Left ventricle myocardium inferior (tissue), 1 donor: ENCODE results near the gene BANK1. TPM values are rescaled to one million over a fixed set of nuclear protein-coding genes. Genes with fewer than 3 reads are reported as not detected.

Experiments used
- DNase-seq: peaks from one replicate; pipeline ENCODE4 v3.0.0-alpha.2; 2020
- H3K27ac ChIP-seq: fragments of 200-600 bp; replicated peaks from 2 replicates; pipeline ENCODE4 v1.8.0; 2021
- H3K27me3 ChIP-seq: fragments of 200-600 bp; 2 replicates; pipeline ENCODE4 v1.8.0; 2021; ENCODE audit warnings: low read depth
- H3K36me3 ChIP-seq: fragments of 200-600 bp; 2 replicates; pipeline ENCODE4 v1.8.0; 2021
- H3K4me1 ChIP-seq: fragments of 200-600 bp; 2 replicates; pipeline ENCODE4 v1.8.0; 2021
- H3K4me3 ChIP-seq: fragments of 200-600 bp; 2 replicates; pipeline ENCODE4 v1.8.0; 2021; ENCODE audit warnings: mild to moderate bottlenecking, moderate library complexity
- H3K9me3 ChIP-seq: fragments of 200-600 bp; replicated peaks from 2 replicates; pipeline ENCODE4 v1.8.0; 2021
- intact Hi-C: fragments of 100-400 bp; cut with micrococcal nuclease; formaldehyde crosslinking; loops from one replicate; pipeline ENCODE4 v1.11.0; 2022
- total RNA-seq: library from RNA; stranded (reverse); fragmentation: NEBNext Ultra II Directional; extraction: Animal tissue kit (Norgen Biotek cat#: 25700); gene quantifications from one replicate; pipeline ENCODE4 v1.2.1, GENCODE V29; 2021
- TF ChIP-seq, protein P1 (sequence below): fragments of 200-600 bp; IDR thresholded peaks from 2 replicates; pipeline ENCODE4 v1.8.0; 2021; ENCODE audit warnings: antibody characterized with exemption, mild to moderate bottlenecking, borderline replicate concordance
- donor health status: DM: no; HTN: yes; CAD: no; lungs with severe emphysema.

Gene BANK1
- total RNA-seq, 1 donor from 2014 or later = 0.08 TPM

DNA sequence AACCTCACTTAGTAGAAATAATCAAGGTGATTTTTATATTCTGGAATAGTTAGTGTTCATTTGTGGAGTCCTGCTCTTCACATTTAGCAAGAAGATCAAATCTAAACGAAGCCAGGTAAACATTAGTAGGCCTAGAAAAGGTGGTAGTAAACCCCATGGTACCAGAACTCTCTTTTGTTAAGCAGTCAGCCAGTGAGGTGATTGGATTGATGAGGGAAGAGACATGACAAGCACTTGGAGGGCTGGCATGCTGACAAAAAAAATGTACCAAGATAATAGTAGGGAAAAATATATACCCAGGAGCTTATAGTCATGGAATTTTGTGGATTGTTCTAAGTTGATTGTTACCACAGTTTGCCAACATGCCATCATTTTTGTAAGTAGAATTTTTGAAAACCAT lies 163.8 kb downstream of the BANK1 start:
- Histone ChIP-seq H3K4me1 (no peaks in the 10 kb centered on the region), H3K27me3 (no peaks in the 10 kb centered on the region), H3K9me3 (no peaks in the 10 kb centered on the region), H3K27ac (no peak overlapping the region), H3K4me3 (no peak overlapping the region), H3K36me3 (no peaks in the 10 kb centered on the region)
- TF ChIP-seq, protein P1, sequence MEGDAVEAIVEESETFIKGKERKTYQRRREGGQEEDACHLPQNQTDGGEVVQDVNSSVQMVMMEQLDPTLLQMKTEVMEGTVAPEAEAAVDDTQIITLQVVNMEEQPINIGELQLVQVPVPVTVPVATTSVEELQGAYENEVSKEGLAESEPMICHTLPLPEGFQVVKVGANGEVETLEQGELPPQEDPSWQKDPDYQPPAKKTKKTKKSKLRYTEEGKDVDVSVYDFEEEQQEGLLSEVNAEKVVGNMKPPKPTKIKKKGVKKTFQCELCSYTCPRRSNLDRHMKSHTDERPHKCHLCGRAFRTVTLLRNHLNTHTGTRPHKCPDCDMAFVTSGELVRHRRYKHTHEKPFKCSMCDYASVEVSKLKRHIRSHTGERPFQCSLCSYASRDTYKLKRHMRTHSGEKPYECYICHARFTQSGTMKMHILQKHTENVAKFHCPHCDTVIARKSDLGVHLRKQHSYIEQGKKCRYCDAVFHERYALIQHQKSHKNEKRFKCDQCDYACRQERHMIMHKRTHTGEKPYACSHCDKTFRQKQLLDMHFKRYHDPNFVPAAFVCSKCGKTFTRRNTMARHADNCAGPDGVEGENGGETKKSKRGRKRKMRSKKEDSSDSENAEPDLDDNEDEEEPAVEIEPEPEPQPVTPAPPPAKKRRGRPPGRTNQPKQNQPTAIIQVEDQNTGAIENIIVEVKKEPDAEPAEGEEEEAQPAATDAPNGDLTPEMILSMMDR = no peak
- no peak for DNase-seq
- intact Hi-C loops = no loop called here

DNA sequence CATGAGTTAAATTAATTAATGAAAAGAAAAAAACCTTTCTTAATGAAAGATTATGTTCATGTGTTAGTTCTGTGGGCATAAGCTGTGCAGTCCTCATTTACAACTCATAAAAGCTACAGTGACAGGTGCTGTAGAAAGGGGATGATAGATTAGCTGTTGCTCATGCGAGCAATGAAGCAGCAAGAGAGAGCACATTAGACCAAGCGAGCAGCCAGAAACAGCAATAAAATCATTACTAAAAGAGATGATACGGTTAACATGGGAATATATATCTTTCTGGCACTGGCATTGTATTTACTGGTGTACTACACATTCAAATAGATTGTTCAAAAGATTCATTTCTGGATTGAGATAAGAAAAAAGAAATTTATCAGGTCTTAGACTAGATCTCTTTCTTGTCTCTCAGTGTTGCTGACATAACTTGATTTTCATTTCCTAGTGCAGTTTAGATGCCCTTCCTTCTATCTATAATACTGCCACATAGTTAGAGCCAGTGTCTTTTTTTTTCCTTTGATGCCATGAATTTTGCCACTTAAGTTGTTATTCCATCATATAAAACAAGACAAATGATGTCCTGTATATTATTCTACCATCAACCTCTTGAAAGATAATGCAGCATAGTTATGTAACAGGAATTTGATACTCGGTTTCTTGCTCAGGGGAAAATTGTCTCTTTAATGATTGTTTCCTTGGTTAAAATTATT lies 164.6 kb downstream of the BANK1 start:
- no peak for DNase-seq
- Histone ChIP-seq H3K4me3 (no peak overlapping the region), H3K9me3 (no peaks in the 10 kb centered on the region), H3K36me3 (no peaks in the 10 kb centered on the region), H3K27ac (no peak overlapping the region), H3K4me1 (no peaks in the 10 kb centered on the region), H3K27me3 (no peaks in the 10 kb centered on the region)
- TF ChIP-seq, protein P1 = no peak
- intact Hi-C loops = no loop called here

DNA sequence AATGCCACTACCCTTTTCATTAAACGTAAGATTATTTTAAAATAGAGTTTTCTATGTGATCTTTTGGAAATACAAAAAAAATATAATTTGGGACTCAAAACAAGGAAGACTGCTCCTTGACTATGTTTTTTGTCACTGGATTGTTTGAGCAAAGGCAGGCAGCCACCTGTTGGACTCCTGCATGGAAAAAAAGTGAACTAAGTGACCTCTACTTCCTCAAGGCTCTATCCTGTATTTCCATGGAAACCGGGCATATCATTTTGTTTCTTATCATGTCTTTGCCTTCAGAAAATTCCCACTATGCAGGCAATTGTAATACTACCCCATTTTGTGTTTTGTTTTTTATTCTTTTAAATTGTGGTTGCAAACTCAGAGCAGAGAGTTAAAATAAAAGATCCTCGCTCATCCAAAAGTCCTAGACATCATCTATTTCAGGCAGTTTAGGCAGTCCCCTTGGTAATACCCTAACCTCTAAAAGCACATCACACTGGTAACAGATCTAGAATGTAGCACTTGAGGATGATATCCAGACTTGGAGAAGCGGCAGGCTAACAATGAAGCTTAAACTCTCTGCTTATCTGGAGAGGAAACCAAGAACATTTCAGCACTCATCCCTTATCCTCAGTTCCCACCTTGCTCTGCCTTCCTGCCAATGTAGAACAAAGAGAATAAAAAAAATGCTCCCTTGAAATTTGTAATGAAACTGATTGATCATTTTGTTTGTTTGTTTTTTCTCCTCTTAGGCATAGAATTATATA lies 165.7 kb downstream of the BANK1 start:
- Histone ChIP-seq H3K27ac (no peak overlapping the region), H3K4me3 (no peak overlapping the region), H3K36me3 (no peaks in the 10 kb centered on the region), H3K27me3 (no peaks in the 10 kb centered on the region), H3K4me1 (no peaks in the 10 kb centered on the region), H3K9me3 (no peaks in the 10 kb centered on the region)
- TF ChIP-seq, protein P1 = no peak
- intact Hi-C loops = no loop called here
- no peak for DNase-seq

DNA sequence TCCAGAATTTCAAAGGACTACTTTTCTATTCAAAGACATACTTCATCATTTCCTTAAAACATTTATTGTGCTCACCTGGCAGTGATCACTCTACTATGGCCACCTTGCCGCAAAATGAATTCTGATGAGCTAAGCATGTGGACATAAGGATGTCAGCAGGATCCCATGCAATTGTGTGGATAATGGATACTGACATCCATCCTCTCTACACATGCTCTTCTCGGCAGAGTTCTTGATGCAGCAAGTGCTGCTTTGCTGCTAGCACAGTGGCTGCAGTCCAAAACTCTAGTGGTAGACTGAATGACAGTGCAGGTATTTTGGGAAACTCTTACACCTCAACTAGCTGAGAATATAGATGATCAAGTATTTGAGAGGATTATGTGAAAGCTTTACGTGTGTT lies 168.0 kb downstream of the BANK1 start:
- intact Hi-C loops = no loop called here

DNA sequence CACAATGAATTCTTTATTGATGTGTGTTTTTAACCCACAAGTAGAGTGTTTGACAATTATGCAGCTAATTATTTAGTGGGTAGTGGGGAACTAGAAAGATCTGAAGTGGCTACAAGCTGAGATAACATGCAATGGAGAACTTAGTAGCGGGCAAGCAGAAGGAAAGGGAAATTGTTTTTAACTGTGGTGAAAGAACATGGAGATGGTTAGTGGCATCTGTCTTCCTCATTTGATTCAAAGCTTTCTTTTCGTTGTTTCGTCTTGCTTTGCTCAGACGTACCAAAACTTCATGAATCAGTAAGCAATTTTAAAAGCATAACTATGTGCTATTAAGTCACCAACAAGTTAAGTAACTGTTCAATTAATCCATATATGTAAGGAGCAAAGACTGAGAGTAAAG lies 169.9 kb downstream of the BANK1 start:
- Histone ChIP-seq H3K36me3 (no peaks in the 10 kb centered on the region), H3K4me3 (no peak overlapping the region), H3K27ac (no peak overlapping the region), H3K27me3 (no peaks in the 10 kb centered on the region), H3K4me1 (no peaks in the 10 kb centered on the region), H3K9me3 (no peaks in the 10 kb centered on the region)
- no peak for DNase-seq
- intact Hi-C loops = no loop called here
- TF ChIP-seq, protein P1 = no peak

More for the DNA sequence above, 168.0 kb downstream of the BANK1 start:
- Histone ChIP-seq H3K4me1 (no peaks in the 10 kb centered on the region), H3K27me3 (no peaks in the 10 kb centered on the region), H3K27ac (no peak overlapping the region), H3K9me3 (no peaks in the 10 kb centered on the region), H3K36me3 (no peaks in the 10 kb centered on the region), H3K4me3 (no peak overlapping the region)
- no peak for DNase-seq
- TF ChIP-seq, protein P1 = no peak
